HepG2 (cell line): ENCODE measurements around the gene HELZ2. TPM values are rescaled to one million over a fixed set of nuclear protein-coding genes. Genes with fewer than 3 reads are reported as not detected.

ENCODE experiments used
- ATAC-seq: fragments of 200-7000 bp; cut with Tn5 transposase; 3 replicates; pipeline ENCODE4 v1.9.1; 2020; ENCODE audit warnings: mild to moderate bottlenecking, moderate library complexity
- BruUV-seq: library from RNA; stranded (reverse); fragments of 400-500 nt; replicated peaks from 2 replicates; lab custom pipeline; 2021; lab: Mats Ljungman, UMichigan
- CTCF ChIA-PET: fragments of 300-600 bp; formaldehyde crosslinking; extraction: SDS; loops from one replicate; lab custom pipeline; 2021; ENCODE audit warnings: low total read pairs, inconsistent platforms, low intra/inter-chr PET ratio; lab: Yijun Ruan, JAX
- POLR2A ChIA-PET: fragments of 350-600 bp; sonication (Branson Sonifier 250); formaldehyde crosslinking; loops from one replicate; lab custom pipeline; 2020; ENCODE audit warnings: antibody characterized with exemption, inconsistent platforms; lab: Yijun Ruan, JAX
- DNase-seq: peaks from one replicate; pipeline ENCODE4 v3.0.0-alpha.2; 2015; ENCODE audit warnings: low spot score
- FAIRE-seq: peaks from 3 replicates; lab custom pipeline; 2011; peaks lifted over from hg19 to GRCh38; lab: Jason Lieb, UNC
- H2AFZ ChIP-seq: one replicate; pipeline ENCODE4 v1.6.1; 2011; ENCODE audit warnings: low read length, inconsistent platforms
- H3K27ac ChIP-seq: fragments of 300-600 bp; 3 replicates; pipeline ENCODE4 v1.8.0; 2011; ENCODE audit warnings: mixed run types, mild to moderate bottlenecking, mixed read lengths, low read length, inconsistent platforms; ENCODE audit not compliant: insufficient read depth; ENCODE audit errors: extremely low read length
- H3K27me3 ChIP-seq, 2 experiments: fragments of 200-600 bp in 1 of 2; 2 replicates in 1 of 2; 3 replicates in 1 of 2; pipeline versions ENCODE4 v1.6.0 to v1.8.0; 2011; ENCODE audit warnings: low read length in 2 of 2, mild to moderate bottlenecking in 2 of 2, moderate library complexity in 2 of 2, inconsistent platforms in 1 of 2; ENCODE audit not compliant: insufficient read depth in 2 of 2, control insufficient read depth in 1 of 2
- H3K36me3 ChIP-seq, 2 experiments: fragments of 200-600 bp in 1 of 2; replicated peaks in 1 of 2; 2 replicates in 1 of 2; 3 replicates in 1 of 2; pipeline versions ENCODE4 v1.5.1 to v1.8.0; 2011; ENCODE audit warnings: low read length in 2 of 2, inconsistent platforms in 1 of 2; ENCODE audit not compliant: insufficient read depth in 2 of 2, control insufficient read depth in 1 of 2
- H3K4me1 ChIP-seq: 2 replicates; pipeline ENCODE4 v1.5.1; 2012; ENCODE audit warnings: low read length, inconsistent platforms; ENCODE audit not compliant: insufficient read depth
- H3K4me2 ChIP-seq: 2 replicates; pipeline ENCODE4 v1.6.0; 2011; ENCODE audit warnings: low read depth, low read length, inconsistent platforms
- H3K4me3 ChIP-seq, 3 experiments: fragments of 200-600 bp in 1 of 3; sonication (generic), shearing (Covaris generic) in 1 of 3; replicated peaks in 1 of 3; 2 replicates each; pipeline ENCODE4 v1.5.1; 2011 to 2016; ENCODE audit warnings: low read length in 3 of 3, inconsistent platforms in 2 of 3, low read depth in 2 of 3, mild to moderate bottlenecking in 2 of 3, control low read depth in 1 of 3, mixed read lengths in 1 of 3; ENCODE audit not compliant: insufficient read depth in 1 of 3
- H3K79me2 ChIP-seq: one replicate; pipeline ENCODE4 v1.6.1; 2011; ENCODE audit warnings: low read length, inconsistent platforms; ENCODE audit not compliant: insufficient read depth
- H3K9ac ChIP-seq: 2 replicates; pipeline ENCODE4 v1.6.0; 2011; ENCODE audit warnings: mild to moderate bottlenecking, low read depth, low read length, inconsistent platforms; ENCODE audit not compliant: insufficient read depth
- H3K9me3 ChIP-seq: 2 replicates; pipeline ENCODE4 v1.5.1; 2012; ENCODE audit warnings: mild to moderate bottlenecking, low read length
- H4K20me1 ChIP-seq: 2 replicates; pipeline ENCODE4 v1.6.0; 2011; ENCODE audit warnings: inconsistent platforms, mild to moderate bottlenecking, low read length, moderate library complexity; ENCODE audit not compliant: insufficient read depth
- ATF7-NPFF ChIP-seq: sonication (generic); formaldehyde crosslinking; IDR thresholded peaks from 2 replicates; pipeline ENCODE4 v1.8.1; 2023; ENCODE audit warnings: mild to moderate bottlenecking, low read depth, missing genetic modification reagents, moderate library complexity
- BATF2 ChIP-seq: sonication (generic); formaldehyde crosslinking; IDR thresholded peaks from 2 replicates; pipeline ENCODE4 v1.8.0; 2022; ENCODE audit warnings: mild to moderate bottlenecking, missing genetic modification reagents, moderate library complexity
- CHCHD3 ChIP-seq: sonication (generic); formaldehyde crosslinking; IDR thresholded peaks from 2 replicates; pipeline ENCODE4 v1.8.0; 2022; ENCODE audit warnings: mild to moderate bottlenecking, missing genetic modification reagents, moderate library complexity
- DNMT1 ChIP-seq: sonication (generic); formaldehyde crosslinking; IDR thresholded peaks from 2 replicates; pipeline ENCODE4 v1.5.1; 2020; ENCODE audit warnings: mild to moderate bottlenecking, missing genetic modification reagents
- FOXC1 ChIP-seq: sonication (generic); formaldehyde crosslinking; IDR thresholded peaks from 2 replicates; pipeline ENCODE4 v1.8.0; 2022; ENCODE audit warnings: mild to moderate bottlenecking, missing genetic modification reagents, borderline replicate concordance
- HIC2 ChIP-seq: sonication (generic); formaldehyde crosslinking; IDR thresholded peaks from 2 replicates; pipeline ENCODE4 v1.9.0; 2022; ENCODE audit warnings: low read depth, missing genetic modification reagents
- HNRNPL ChIP-seq: fragments of 200-400 bp; formaldehyde crosslinking; IDR thresholded peaks from 2 replicates; pipeline ENCODE4 v1.6.1; 2017; ENCODE audit warnings: mild to moderate bottlenecking, low read depth, low read length
- KLF13 ChIP-seq: sonication (generic); formaldehyde crosslinking; IDR thresholded peaks from 2 replicates; pipeline ENCODE4 v1.4.0; 2020; ENCODE audit warnings: mild to moderate bottlenecking, missing genetic modification reagents
- ZNF280D ChIP-seq: sonication (generic); formaldehyde crosslinking; IDR thresholded peaks from 2 replicates; pipeline ENCODE4 v1.5.1; 2020; ENCODE audit warnings: mild to moderate bottlenecking, missing genetic modification reagents
- ZNF589 ChIP-seq: sonication (generic); formaldehyde crosslinking; conservative IDR thresholded peaks from 2 replicates; pipeline ENCODE4 v1.8.0; 2022; ENCODE audit warnings: mild to moderate bottlenecking, moderate library complexity, missing genetic modification reagents
- ZNF616 ChIP-seq: sonication (generic); formaldehyde crosslinking; IDR thresholded peaks from 2 replicates; pipeline ENCODE4 v1.5.0; 2020; ENCODE audit warnings: low read depth, mild to moderate bottlenecking, missing genetic modification reagents
- ZNF75D ChIP-seq: sonication (generic); formaldehyde crosslinking; IDR thresholded peaks from 2 replicates; pipeline ENCODE4 v1.8.1; 2023; ENCODE audit warnings: missing genetic modification reagents, mild to moderate bottlenecking, borderline replicate concordance
- WGBS: methylation state at CpG from one replicate; pipeline ENCODE4 v1.1.6; 2017; ENCODE audit warnings: low lambda C conversion rate; 5-methylcytosine and 5-hydroxymethylcytosine counted together
- in situ Hi-C: cut with HindIII; loops from 2 replicates; pipeline ENCODE4 v1.10.0; 2017; ENCODE audit warnings: low pct_unique_long_range_greater_than_20kb; ENCODE audit not compliant: extremely low pct_ligation_motif_present
- intact Hi-C: fragments of 100-400 bp; cut with micrococcal nuclease; formaldehyde crosslinking; loops from one replicate; pipeline ENCODE4 v1.10.0; 2022; ENCODE audit not compliant: unreplicated experiment
- polyA plus RNA-seq, 8 experiments: library from polyadenylated mRNA; depleted of rRNA in 3 of 8; stranded (reverse) in 7 of 8; unstranded in 1 of 8; fragments of >200 nt; fragmentation: Illumina TruSeq in 4 of 8; extraction: Trizol in 4 of 8; gene quantifications; 2 replicates each; pipeline versions ENCODE4 v1.2.1 to v1.2.3, GENCODE V29; 2011 to 2016; ENCODE audit warnings: low read depth in 4 of 8, missing spikeins in 1 of 8, mixed read lengths in 1 of 8; ENCODE audit not compliant: insufficient read depth in 1 of 8
- total RNA-seq, 5 experiments: library from RNA; depleted of rRNA; stranded (reverse); fragments of >200 nt; fragmentation: Illumina TruSeq; extraction: Trizol; gene quantifications; 2 replicates each; pipeline ENCODE4 v1.2.3, GENCODE V29; 2016; ENCODE audit warnings: low read depth in 1 of 5
- TF ChIP-seq, protein P1 (sequence below): sonication (generic); formaldehyde crosslinking; IDR thresholded peaks from 2 replicates; pipeline ENCODE4 v1.5.0; 2020; ENCODE audit warnings: mild to moderate bottlenecking, missing genetic modification reagents

Gene HELZ2
- total and polyA plus RNA-seq, 2 of the 13 experiments (the other 11 are each of a cell fraction or from before 2014, with no cell fraction given) = 9.6 to 10.1 TPM

DNA sequence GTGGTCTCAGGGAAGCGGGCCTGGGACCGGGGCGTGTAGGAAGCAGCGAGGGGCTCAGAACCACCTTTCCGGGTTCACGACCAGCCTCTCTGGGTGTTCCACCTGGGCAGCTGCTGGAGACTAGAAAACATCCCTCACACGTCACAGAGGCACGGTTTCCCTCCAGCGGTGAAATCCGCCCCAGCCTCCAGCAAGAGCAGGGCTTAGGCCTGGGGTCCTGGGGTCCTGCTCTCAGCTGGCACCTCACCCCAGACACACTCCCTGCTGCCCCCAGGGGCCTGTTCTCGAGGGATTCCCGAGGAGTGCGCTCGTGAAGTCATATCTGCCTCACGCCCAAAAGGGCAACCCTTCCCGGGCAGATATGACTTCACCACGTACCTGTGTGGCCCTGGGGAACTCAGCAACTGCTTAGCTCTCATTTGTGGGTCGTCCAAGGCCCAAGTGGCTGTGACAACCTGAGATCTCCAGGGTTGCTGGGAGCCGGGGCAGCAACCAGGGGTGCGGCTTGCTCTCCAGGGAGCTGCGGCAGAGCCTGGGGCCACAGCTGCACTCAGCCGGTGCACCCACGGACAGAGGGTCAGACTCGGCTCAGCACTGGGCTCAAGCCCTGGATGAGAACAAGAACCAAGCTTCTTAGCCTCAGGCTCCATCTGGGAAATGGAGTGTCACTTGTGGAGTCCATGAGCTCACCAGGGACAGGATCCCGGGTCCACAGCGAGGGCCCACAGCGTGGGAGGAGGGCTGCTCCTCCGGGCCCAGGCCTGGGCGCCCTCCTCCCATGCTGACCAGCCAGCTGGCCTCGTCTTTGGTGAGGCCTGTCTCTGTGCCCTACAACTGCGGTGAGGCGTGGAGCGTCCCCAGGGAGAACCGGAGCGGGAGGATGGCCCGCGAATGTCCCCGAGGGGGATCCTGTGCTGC is 19.4 kb downstream of the HELZ2 start:
- FAIRE-seq (no peak), ATAC-seq (peak; percentile 9), DNase-seq (no peak)
- intact Hi-C loops (no loop called here), in situ Hi-C loops (no loop called here)
- Histone ChIP-seq H3K9me3 (no peaks in the 10 kb centered on the region), H3K4me1 (peaks cover 34% of the 10 kb centered on the region), H3K9ac (no peak overlapping the region), H2AFZ (no peak overlapping the region), H3K27me3 (peaks cover 10 to 29% of the 10 kb centered on the region in 2 experiments; a peak in 4 of 5 replicates), H3K36me3 (no peaks in the 10 kb centered on the region; a peak in 1 of 5 replicates), H3K4me3 (peak overlapping the region in 1 of 3 experiments; percentile 65; a peak in 1 of 6 replicates), H3K79me2 (no peaks in the 10 kb centered on the region), H3K27ac (no peak overlapping the region), H4K20me1 (no peaks in the 10 kb centered on the region), H3K4me2 (peak overlapping the region; percentile 3; the same call in 1 of the 2 replicates)
- 52% methylated on average over 29 of the region's 38 CpGs for WGBS
- no TSS peak for BruUV-seq
- CTCF ChIA-PET = no interaction called here
- POLR2A ChIA-PET = interaction anchor here (1.2 to 1.9 kb wide), 4 partner anchors 10 to 19 kb away, joined by 3 to 5 read pairs (median 4); partner anchors contain the start of gene HELZ2
- 0 out of 2 replicates have a peak, but pooled peaks have one; percentile 39 for TF ChIP-seq ATF7-NPFF (CRISPR knock-in tag)
- no peak for TF ChIP-seq FOXC1
- no peak for TF ChIP-seq KLF13 (CRISPR knock-in tag)
- 0 out of 2 replicates have a peak, but pooled peaks have one; percentile 15 for TF ChIP-seq ZNF280D (CRISPR knock-in tag)
- TF ChIP-seq, protein P1, sequence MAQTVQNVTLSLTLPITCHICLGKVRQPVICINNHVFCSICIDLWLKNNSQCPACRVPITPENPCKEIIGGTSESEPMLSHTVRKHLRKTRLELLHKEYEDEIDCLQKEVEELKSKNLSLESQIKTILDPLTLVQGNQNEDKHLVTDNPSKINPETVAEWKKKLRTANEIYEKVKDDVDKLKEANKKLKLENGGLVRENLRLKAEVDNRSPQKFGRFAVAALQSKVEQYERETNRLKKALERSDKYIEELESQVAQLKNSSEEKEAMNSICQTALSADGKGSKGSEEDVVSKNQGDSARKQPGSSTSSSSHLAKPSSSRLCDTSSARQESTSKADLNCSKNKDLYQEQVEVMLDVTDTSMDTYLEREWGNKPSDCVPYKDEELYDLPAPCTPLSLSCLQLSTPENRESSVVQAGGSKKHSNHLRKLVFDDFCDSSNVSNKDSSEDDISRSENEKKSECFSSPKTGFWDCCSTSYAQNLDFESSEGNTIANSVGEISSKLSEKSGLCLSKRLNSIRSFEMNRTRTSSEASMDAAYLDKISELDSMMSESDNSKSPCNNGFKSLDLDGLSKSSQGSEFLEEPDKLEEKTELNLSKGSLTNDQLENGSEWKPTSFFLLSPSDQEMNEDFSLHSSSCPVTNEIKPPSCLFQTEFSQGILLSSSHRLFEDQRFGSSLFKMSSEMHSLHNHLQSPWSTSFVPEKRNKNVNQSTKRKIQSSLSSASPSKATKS (CRISPR knock-in tag) = no peak
- TF ChIP-seq HIC2 = 0 out of 2 replicates have a peak, but pooled peaks have one; percentile 36
- TF ChIP-seq ZNF616 (CRISPR knock-in tag) = 0 out of 2 replicates have a peak, but pooled peaks have one; percentile 33
- no peak for TF ChIP-seq ZNF589 (CRISPR knock-in tag)
- TF ChIP-seq HNRNPL = 0 out of 2 replicates have a peak, but pooled peaks have one; percentile 26
- TF ChIP-seq CHCHD3 (CRISPR knock-in tag) = peak; percentile 63; the same call in 1 of the 2 replicates
- TF ChIP-seq BATF2 = no peak
- TF ChIP-seq DNMT1 (CRISPR knock-in tag) = peak; percentile 48; the same call in 1 of the 2 replicates
- TF ChIP-seq ZNF75D (CRISPR knock-in tag) = no peak
